ENCODE results near the gene AQP3. TPM values are rescaled to one million over a fixed set of nuclear protein-coding genes. Genes with fewer than 3 reads are reported as not detected.

The AQP3 gene
- total RNA-seq, 1 experiment from 2014 or later = 5.5 TPM

DNA sequence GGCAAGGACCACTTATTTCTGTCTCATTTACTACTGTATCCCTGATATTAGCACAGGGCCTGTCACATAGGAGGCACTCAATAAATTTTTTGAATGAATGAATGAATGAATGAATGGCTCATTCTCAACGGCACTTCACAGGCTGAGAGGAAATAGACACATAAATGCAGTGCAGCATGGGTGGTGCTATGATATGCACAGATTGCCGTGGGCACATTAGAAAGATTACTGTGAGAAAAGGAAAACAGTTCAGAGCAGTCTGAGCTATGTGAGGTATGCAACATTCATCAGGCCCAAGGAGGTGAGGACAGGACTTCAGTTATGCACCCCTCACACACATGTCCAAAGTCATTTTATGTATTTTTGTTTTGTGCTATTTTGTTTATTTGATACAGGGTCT lies 32.7 kb upstream of the AQP3 start:
- H3K9me2 ChIP-seq (ENCODE audit: insufficient read depth) = no peaks in the 10 kb centered on the region
- ChIA-PET RAD21 (ENCODE audit: low non-redundant PET in 1 of 2, low total read pairs in 2 of 2, uncharacterized antibody in 2 of 2, unreplicated experiment in 2 of 2) (no interaction called here), CTCF (no interaction called here), POLR2A (no interaction called here)
- H3K9me3 ChIP-seq (ENCODE audit: control insufficient read depth in 1 of 2, insufficient read depth in 1 of 2, low read depth in 1 of 2, low read length in 2 of 2) = no peaks in the 10 kb centered on the region
- H3K27ac ChIP-seq (ENCODE audit: low read depth, low read length) = no peak overlapping the region
- BruUV-seq (replicated peaks) = no TSS peak
- H3K4me2 ChIP-seq (ENCODE audit: low read length) = no peak overlapping the region
- H2AFZ ChIP-seq (ENCODE audit: low read depth, low read length, poor library complexity, severe bottlenecking) = no peak overlapping the region
- H3K36me3 ChIP-seq (ENCODE audit: control insufficient read depth in 1 of 2, insufficient read depth in 2 of 2, low read length in 2 of 2) = no peaks in the 10 kb centered on the region
- H3K79me2 ChIP-seq (ENCODE audit: insufficient read depth, low read length) = no peaks in the 10 kb centered on the region
- no peaks in the 10 kb centered on the region for H4K20me1 ChIP-seq (ENCODE audit: insufficient read depth)
- H3K27me3 ChIP-seq (ENCODE audit: insufficient read depth, low read length) = no peaks in the 10 kb centered on the region
- no peak overlapping the region for H3K9ac ChIP-seq (ENCODE audit: low read length)
- no peak overlapping the region for H3K4me3 ChIP-seq (replicated peaks in 1 of 2; ENCODE audit: low read depth in 1 of 2, low read length in 2 of 2)
- intact Hi-C loops (cut with micrococcal nuclease) = no loop called here
- H3K4me1 ChIP-seq (ENCODE audit: control insufficient read depth in 1 of 2, insufficient read depth in 2 of 2, low read length in 2 of 2) = no peaks in the 10 kb centered on the region
- DNase-seq (ENCODE audit: low read depth, low spot score) = no peak
- ATAC-seq = no peak
- TF ChIP-seq CEBPB (IDR thresholded peaks at IDR 0.05; ENCODE audit: low read depth) = no peak
- no peak for TF ChIP-seq ZFX (IDR thresholded peaks at IDR 0.05)
- TF ChIP-seq, protein P1, sequence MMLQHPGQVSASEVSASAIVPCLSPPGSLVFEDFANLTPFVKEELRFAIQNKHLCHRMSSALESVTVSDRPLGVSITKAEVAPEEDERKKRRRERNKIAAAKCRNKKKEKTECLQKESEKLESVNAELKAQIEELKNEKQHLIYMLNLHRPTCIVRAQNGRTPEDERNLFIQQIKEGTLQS (IDR thresholded peaks at IDR 0.05) = no peak
- TF ChIP-seq RAD21 (IDR thresholded peaks at IDR 0.05; ENCODE audit: low read depth) = no peak
- no peak for TF ChIP-seq TCF7L2 (IDR thresholded peaks at IDR 0.05; ENCODE audit: borderline replicate concordance, extremely low read depth, insufficient read depth, insufficient read length)
- no peak for TF ChIP-seq YY1 (IDR thresholded peaks at IDR 0.05; ENCODE audit: extremely low read depth, insufficient replicate concordance, low read depth, low read length)
- TF ChIP-seq, protein P2, sequence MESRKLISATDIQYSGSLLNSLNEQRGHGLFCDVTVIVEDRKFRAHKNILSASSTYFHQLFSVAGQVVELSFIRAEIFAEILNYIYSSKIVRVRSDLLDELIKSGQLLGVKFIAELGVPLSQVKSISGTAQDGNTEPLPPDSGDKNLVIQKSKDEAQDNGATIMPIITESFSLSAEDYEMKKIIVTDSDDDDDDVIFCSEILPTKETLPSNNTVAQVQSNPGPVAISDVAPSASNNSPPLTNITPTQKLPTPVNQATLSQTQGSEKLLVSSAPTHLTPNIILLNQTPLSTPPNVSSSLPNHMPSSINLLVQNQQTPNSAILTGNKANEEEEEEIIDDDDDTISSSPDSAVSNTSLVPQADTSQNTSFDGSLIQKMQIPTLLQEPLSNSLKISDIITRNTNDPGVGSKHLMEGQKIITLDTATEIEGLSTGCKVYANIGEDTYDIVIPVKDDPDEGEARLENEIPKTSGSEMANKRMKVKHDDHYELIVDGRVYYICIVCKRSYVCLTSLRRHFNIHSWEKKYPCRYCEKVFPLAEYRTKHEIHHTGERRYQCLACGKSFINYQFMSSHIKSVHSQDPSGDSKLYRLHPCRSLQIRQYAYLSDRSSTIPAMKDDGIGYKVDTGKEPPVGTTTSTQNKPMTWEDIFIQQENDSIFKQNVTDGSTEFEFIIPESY (IDR thresholded peaks at IDR 0.05; ENCODE audit: extremely low read depth, insufficient replicate concordance, low read length) = no peak
- TF ChIP-seq POLR2A (IDR thresholded peaks at IDR 0.05; ENCODE audit: borderline replicate concordance, extremely low read depth, insufficient read depth, insufficient read length) = no peak
- TF ChIP-seq SP1 (IDR thresholded peaks at IDR 0.05; ENCODE audit: low read depth) = no peak
- TF ChIP-seq ZNF274 (IDR thresholded peaks at IDR 0.05; ENCODE audit: low read depth, low read length) = no peak
- no peak for TF ChIP-seq CBX3 (IDR thresholded peaks at IDR 0.05; ENCODE audit: low read depth)
- TF ChIP-seq JUND (IDR thresholded peaks at IDR 0.05) = no peak
- no peak for TF ChIP-seq EZH2phosphoT487 (IDR thresholded peaks at IDR 0.05; ENCODE audit: borderline replicate concordance)
- no peak for TF ChIP-seq ELF1 (IDR thresholded peaks at IDR 0.05; ENCODE audit: borderline replicate concordance, low read depth)
